ENCODE measurements around the gene PIH1D1.
A peak's percentile ranks its signal among the peaks of the same experiment; 100 is the strongest.
"Not testable (repeated sequence)": the region's sequence is repeated elsewhere in the genome, so short reads cannot be mapped to it uniquely, and the experiment has no call there.

Gene PIH1D1

GRCh38 chr19:49453013-49453756 is 1.6 kb upstream of the PIH1D1 start, which contains the start of gene ALDH16A1:
ALDH16A1 (plus strand) TSS chr19:49453225; CDS start chr19:49453332, 107 bp downstream.
- peak; percentile 90 for DNase-seq

GRCh38 chr19:49450405-49450804 is 1.2 kb downstream of the PIH1D1 start:
- DNase-seq = no peak

DNA sequence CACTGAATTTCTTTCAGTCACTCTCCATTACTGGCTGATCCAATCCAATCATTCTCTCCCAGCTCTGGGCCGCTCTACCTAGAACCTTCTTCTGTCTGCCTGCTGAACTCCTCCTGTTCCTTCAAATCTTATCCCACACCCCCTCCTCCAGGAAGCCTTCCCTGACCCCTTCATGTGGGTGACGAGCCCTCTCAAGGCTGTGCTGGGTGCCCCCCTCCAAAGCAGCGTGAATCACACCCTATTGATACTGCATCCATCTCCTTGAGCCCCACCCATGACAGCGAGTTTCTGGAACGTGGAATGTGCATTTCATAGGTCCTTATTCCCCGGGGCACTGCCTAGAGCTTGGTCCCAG is 3.2 kb downstream of the PIH1D1 start:
- DNase-seq = no peak

DNA sequence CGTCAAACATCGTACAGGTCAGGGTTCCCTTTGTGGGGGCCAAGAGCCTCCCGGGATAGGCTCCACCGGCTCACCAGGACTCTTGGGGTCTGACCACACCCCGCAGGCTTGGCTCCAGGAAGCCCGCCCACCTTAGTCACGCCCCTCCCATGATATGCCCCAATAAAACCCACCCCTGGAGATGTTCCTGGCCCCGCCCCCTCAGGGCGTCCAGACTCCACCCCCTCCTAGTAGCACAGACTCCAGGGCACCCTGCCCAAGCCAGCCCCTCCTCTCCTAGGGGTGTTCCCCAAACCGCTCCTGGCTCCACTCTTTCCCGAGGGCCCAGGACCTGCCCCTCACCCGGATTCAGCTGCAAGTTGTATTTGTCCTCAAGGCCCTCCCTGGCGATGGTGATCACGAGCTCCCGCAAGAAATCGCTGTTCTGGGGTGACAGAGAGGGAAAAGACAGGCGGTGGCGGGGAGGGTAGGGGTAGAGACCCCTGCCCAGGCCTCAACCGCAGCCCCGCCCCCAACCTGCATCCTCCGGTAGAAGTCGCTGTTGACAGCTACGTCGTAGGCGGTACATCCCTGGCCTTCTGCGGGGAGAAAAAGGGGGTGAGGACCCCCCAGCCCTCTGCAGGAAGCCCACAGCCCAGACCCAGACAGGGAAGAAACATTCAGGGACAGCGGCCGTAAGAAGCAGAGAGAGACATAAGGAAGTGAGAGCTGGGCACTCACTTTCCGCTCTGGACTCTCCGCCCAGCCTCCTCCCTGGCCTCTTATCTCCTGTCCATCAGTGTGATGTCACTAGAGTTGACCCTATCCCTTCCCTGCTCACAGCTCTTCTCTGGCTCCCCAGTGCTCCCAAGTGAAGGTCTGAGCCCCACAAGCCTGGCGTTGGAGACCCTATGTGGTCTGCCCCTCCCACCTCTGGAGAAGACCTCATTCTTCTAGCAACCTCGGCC is 3.9 kb downstream of the PIH1D1 start:
- no peak for DNase-seq

GRCh38 chr19:49445997-49446396 is 5.6 kb downstream of the PIH1D1 start:
- DNase-seq = no peak

DNA sequence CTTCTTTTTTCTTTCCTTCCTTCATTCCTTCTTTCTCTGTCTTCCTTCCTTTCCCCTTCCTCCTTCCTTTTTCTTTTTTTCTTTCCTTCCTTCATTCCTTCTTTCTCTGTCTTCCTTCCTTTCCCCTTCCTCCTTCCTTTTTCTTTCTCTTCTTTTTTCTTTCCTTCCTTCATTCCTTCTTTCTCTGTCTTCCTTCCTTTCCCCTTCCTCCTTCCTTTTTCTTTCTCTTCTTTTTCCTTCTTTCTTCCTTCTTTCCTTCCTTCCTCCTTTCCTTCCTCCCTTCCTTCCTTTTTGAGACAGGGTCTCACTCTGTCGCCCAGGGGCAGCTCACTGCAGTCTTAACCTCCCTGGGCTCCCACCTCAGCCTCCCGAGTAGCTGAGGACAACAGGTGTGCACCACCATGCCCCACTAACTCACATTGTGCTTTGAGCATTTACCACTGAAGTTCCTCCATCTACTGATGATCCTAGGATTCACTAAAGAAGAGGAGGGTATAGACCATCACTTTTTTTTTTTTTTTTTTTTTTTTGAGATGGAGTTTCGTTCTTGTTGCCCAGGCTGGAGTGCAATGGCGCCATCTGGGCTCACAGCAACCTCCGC is 7.4 kb downstream of the PIH1D1 start:
- not testable (repeated sequence) for DNase-seq

DNA sequence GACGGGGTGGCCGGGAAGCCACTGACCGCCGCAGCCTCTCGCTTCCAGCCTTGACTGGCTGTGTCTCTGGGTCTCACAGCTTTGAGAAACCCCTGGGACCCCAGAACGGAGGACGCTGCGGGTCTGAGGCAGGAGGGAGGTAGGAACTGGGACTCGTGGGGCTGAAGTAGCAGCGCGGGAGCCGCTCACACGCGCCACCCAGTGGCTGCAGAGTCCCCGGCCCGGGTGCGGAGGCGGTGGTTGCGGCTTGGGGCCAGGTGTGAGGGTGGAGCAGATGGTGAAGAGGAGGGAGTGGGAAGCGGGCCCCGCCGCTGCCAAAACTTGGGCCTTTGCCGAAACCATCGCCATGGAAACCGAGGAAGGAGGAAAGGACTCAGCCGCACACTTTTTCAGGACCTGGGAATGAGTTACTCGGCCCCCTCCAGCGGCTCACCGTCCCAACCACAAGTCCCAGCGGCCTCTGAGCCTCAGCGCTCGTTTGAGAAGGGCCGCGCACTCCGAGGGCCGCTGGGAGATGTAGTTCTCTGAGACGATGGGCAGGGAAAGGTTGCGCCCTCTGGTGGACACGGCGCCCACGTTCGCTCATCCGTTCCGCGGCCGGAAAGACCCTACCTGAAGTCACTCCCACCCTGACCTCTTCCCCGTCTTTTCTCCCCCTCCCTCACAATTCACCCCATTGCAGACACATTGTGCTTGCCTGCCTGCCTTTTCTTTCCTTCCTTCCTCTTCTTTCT is 8.1 kb downstream of the PIH1D1 start:
- DNase-seq = peak; percentile 92

DNA sequence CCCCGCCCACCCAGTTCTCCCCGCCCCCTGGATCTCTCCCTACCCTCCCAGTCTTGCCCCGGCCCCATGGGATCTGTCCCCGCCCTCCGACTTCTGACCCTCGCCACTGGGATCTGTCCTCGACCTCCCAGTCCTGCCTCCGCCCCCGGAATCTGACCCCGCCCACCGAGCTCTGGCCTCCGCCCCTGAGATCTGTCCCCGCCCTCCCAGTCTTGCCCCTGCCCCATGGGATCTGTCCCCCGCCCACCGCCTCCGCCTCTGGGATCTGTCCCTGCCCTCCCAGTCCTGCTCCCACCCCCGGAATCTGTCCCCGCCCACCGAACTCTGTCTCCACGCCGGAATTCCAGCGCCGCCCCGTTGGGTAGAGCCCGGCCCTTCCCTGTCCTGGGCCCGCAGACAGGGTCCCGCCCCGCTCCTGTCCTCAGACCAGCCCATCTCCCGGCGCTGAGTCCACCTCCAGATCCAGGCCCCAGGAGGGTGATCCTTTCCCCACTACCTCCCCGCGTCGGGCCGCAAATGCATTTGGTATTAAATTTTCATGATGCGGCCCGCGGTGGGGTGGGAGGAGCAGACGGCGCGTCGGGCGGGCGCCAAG is 8.7 kb downstream of the PIH1D1 start:
- DNase-seq = peak; percentile 55

- no peak for DNase-seq
These were observed 9.3 kb downstream of the PIH1D1 start for GRCh38 chr19:49442354-49442753.

GRCh38 chr19:49441960-49442350 is 9.7 kb downstream of the PIH1D1 start:
- no peak for DNase-seq

- peak; percentile 40 for DNase-seq
These were observed 10.2 kb downstream of the PIH1D1 start, which contains the start of gene SLC17A7 for GRCh38 chr19:49441210-49441959. SLC17A7 (minus strand) TSS chr19:49441527; CDS start chr19:49441379, 148 bp downstream.

- DNase-seq = no peak
These were observed 11.0 kb downstream of the PIH1D1 start for GRCh38 chr19:49440439-49441209.

DNA sequence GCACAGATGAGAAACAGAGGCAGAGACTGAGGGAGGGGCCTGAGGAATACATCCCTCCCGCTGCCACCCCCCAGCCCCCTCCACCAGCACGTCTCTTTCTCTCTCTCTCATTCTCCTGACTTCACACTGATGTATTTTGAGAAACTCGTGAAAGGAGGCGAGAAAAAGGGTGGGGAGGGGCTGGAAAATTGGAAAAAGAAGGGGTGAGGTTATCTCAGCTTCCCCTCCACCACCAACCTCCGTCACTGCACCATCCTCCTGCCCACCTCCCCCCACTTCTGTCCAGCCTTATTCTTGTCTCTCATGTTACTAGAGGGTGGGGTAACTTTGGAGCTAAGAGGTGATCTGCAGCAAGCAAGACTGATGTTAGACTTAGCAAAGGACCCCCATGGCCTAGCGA is 11.8 kb downstream of the PIH1D1 start:
- DNase-seq = no peak

DNA sequence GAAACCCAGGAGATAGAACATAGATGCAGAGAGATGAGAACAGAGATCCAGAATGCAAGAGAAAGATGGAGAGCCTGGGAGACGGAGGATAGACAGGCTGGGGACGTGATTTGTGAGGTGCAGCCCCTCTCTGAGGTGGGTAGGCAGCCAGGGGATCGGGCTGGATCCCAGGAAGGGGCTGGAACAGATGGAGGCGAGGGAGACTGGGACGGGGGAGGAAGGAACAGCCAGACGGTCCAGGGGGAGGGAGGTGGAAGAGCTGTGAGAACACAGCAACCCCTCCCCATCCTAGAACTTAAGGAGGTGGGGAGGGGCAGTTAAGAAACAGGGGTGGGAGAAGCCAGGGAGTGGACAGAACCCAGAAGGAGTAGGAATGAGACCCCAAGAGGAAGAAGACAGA is 13.4 kb downstream of the PIH1D1 start:
- DNase-seq = peak; percentile 78

DNA sequence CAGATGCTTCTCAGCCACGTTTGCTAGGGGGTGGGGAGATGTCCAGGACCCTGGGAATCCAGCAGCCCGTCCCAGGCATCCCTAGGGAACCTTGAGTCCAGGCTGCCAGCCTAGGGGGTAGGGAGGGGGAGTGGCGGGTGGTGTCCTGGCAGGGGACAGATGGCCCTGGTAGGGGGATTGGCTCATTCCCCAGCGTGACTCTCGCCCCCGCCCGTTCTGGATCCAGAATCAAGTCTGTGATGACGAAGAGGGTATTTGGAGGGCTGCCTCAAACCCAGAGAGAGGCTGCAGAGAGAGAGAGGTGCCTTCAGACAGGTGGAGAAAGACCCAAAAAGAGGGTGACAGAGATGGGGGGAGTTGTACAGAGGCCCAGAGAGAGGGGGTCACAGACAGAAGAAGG is 14.4 kb downstream of the PIH1D1 start:
- DNase-seq = peak; percentile 89

DNA sequence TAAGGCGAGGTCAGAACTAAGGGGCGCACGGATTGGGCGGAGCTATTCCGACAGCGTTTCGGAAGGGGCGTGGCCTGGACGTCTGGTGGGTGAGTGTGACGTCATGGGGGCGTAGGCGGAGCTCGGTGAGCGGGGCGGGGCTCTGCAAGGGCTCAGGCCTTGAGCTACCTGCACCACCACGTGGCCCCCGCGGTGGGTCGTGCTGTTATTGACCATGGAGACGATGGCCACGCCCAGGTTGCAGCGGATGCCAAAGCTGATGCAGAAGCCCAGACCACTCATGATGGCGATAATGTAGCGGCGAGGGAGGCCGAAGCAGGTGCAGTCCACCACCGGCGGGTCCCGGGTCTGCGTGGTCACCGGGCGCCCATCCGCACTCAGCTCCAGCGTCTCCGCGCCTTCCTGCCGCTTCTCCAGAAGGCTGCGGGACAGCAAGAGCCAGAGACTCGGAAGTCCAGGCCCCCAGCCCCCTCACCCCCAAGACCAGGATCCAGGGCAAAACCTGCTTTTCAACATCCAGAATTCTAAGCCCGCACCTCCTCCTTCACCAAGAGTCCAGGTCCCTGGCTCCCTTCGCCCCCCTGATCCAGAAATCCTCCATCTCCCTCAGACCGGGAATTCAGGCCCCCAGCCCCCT is 15.1 kb downstream of the PIH1D1 start:
- no peak for DNase-seq

- no peak for DNase-seq
These were observed 15.9 kb downstream of the PIH1D1 start for GRCh38 chr19:49435670-49436069.

GRCh38 chr19:49434907-49435583 is 16.6 kb downstream of the PIH1D1 start:
- no peak for DNase-seq

GRCh38 chr19:49433240-49433901 is 18.2 kb downstream of the PIH1D1 start:
- no peak for DNase-seq
